NCI-H2107 treated with DMSO at 0.1 percent for 48 hours (cell line): Measurements from ENCODE around the gene MRTFB.

Source experiments
- DNase-seq: peaks from one replicate; lab custom pipeline; 2025; ENCODE audit not compliant: unreplicated experiment; lab: John Stamatoyannopoulos, UW

The MRTFB gene

GRCh38 chr16:14304891-14305460 is 233.9 kb downstream of the MRTFB start:
- no peak for DNase-seq

DNA sequence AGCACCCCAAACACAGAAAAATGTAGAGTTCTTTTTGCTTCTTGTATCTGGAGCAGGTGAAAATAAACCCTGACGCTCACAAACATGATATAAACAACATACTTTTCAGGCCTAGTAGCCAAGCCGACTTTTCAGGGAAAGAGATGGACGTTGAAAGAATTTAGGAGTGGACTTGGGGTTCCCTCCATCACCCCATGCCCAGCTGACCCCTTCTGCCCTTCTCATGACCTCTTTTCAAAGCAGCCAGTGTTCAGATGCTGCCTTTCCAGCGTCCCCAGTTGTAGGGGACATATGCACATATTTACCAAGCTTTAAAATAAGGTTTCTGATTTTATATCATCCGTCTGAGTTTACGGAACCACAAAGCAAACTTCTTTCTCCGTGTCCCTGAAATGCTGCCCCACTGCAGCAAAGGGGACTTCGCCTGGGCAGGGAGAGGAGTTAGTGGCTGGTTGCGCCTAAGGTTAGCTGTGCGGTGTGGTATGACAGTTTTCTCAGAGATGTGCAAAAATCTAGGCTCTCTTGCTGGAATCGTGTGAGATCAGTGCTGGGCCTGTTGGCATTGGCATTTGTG is 235.5 kb downstream of the MRTFB start:
- DNase-seq = no peak

DNA sequence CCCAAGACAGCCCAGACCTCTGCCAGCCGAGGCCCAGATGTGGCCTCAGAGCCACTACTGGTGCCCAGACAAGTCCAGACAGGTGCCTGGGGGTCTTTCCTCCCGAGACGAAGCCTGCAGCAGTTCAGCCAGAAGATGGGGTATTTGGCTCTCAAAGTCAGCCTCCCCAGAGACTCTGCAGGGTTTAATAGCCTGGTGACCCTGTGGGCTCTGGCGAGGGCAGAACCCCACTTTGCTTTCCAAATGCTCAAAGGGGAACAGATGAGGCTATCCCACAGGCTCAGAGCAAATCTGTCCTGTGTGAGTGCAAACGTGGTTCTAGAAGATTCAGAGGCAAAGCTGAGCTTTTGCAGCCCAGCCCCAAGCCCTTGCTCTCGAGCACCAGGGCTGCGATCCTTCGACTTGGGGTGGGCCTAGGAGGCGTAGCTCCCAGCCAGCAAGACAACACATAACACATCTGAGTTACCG is 236.0 kb downstream of the MRTFB start:
- DNase-seq = no peak

DNA sequence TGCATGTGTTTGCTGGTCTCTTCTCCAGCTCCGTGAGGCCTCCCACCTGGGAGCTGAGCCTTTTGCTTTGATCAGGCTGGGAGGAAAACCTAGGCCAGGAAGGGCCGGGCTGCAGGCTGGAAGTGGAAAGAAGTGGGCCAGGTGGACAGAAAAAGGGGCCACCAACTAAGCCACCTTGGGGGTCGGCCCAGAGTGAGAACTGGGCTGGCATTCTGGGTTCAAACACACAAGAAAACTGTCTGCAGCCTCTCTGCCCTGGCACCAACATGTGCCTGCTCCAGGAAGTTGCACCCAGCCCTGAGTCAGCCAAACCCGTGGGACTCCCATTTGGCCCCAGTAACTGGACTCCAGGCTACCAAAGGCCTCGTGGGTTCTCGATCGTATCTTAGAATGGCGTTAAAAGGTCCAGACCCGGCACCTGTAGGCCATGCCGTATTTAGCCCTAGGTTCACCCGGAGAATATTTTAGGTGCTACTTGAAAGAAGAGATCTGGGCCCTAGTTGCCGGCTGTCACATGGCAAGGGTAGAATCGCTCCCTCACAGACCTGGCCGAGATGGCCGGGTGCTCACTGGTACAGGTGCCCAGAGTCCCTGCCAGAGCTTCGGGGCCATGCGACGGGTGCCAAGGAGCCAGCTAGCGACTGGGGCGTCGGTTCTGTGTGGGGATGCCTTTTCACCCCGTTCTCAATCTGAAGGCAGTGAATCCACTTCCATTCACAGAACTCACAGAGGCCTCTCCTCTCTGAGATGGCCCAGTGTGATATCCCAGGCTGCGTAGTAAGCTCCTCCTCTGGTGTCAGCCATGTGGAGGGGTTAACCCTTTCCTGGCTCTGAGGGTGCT is 236.6 kb downstream of the MRTFB start:
- no peak for DNase-seq

DNA sequence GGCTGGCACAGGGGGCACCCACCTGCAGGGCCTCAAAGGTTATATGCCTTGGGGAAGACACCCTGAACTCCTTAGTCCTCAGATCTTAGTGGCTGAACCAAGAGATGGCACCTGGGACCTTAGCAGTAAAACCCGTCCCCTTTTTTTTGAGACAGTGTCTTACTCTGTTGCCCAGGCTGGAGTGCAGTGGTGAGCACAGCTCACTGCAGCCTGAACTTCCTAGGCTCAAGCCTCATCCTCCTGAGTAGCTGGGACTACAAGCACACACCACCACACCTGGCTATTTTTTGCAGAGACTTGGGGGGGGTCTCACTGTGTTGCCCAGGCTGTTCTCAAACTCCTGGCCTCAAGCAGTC is 237.2 kb downstream of the MRTFB start:
- no peak for DNase-seq

- no peak for DNase-seq
Measured at GRCh38 chr16:14309001-14309886, 238.1 kb downstream of the MRTFB start.

DNA sequence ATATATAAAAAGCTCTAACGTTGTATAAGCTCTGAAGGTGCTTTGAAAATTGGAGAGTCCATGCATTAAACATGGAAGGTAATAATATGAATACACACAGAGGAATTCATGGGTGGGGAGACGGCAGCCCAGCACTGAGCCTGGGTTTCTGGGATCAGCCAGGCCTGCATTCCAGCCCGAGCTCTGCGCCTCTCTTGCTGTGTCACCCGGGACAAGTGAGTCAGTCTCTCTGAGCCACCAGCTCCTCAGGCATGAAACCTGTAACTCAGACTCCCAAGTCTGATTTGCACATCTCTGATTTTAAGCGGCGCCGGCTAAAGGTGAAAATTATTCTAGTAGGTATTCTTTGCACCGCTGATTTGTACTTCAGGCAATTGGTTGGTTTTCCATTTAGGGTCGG is 238.8 kb downstream of the MRTFB start:
- DNase-seq = no peak

GRCh38 chr16:14310519-14310991 is 239.4 kb downstream of the MRTFB start:
- DNase-seq = peak; percentile 39

DNA sequence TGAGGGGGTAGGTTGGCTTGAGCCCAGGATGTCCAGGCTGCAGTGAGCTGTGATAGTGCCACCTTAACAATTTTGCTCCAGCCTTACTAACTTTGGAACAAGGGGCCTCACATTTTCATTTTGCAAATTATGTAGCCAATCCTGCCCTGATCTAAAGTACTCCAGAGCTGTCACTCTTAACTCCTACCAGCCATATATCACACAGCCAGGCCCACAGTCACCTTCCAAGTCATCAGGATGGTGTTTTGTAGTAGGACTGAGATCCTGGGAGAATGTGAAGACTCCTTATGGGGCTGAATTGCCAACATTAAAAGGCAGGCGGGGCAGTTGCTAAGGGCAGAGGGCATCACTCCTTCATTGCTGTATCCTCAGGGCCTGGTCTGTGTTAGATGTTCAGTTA is 243.0 kb downstream of the MRTFB start:
- DNase-seq = no peak

DNA sequence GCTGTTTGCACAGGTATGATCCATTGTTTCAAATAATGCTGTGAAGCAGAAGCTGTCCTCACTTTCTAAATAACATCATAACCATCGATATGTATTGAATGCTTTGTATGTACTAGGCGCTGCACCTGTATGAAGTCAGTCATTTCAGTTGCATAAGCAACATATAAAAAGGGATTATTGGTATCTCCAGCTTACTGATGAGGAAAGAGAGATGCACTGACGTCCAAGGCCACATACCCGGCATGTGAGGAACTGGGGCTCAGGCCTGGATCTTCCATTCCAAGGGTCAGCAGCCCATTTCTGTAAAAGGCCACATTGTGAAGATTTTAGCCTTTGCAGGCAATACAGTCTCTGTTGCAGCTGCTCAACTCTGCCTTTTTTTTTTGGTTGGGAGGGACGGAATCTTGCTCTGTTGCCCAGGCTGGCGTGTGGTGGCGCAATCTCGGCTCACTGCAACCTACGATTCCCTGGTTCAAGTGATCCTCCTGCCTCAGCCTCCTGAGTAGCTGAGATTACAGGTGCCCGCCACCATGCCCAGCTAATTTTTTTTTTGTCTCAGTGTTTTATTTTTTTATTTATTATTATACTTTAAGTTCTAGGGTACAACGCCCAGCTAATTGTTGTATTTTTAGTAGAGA is 244.7 kb downstream of the MRTFB start:
- no peak for DNase-seq
